Activated CD4-positive, alpha-beta memory T cell treated with anti-CD3 and anti-CD28 coated beads for 36 hours (primary cell): ENCODE data around the gene TTC13. TPM values are rescaled to one million over a fixed set of nuclear protein-coding genes. Genes with fewer than 3 reads are reported as not detected.

Experiments
- CTCF ChIA-PET: fragments of 350-600 bp; sonication (Branson Sonifier 250); formaldehyde crosslinking; loops from one replicate; lab custom pipeline; 2021; ENCODE audit warnings: antibody characterized with exemption, inconsistent platforms; lab: Charles Lee
- POLR2A ChIA-PET: fragments of 350-600 bp; sonication (Branson Sonifier 250); formaldehyde crosslinking; loops from one replicate; lab custom pipeline; 2021; ENCODE audit warnings: antibody characterized with exemption; lab: Charles Lee
- DNase-seq: peaks from one replicate; pipeline ENCODE4 v3.0.0-alpha.2; 2020
- H3K27ac Mint-ChIP-seq: one replicate; pipeline ENCODE4 v1.8.0; 2021; ENCODE audit warnings: mixed read lengths
- H3K27me3 Mint-ChIP-seq: one replicate; pipeline ENCODE4 v1.8.0; 2021; ENCODE audit warnings: mixed read lengths
- H3K36me3 Mint-ChIP-seq: one replicate; pipeline ENCODE4 v1.8.0; 2021; ENCODE audit warnings: mixed read lengths
- H3K4me1 Mint-ChIP-seq: one replicate; pipeline ENCODE4 v1.8.0; 2021; ENCODE audit warnings: low read depth, mixed read lengths
- H3K4me3 Mint-ChIP-seq: one replicate; pipeline ENCODE4 v1.8.0; 2021; ENCODE audit warnings: mild to moderate bottlenecking, mixed read lengths
- H3K9me3 Mint-ChIP-seq: one replicate; pipeline ENCODE4 v1.8.0; 2021; ENCODE audit warnings: mixed read lengths
- intact Hi-C: fragments of 100-400 bp; cut with micrococcal nuclease; formaldehyde crosslinking; loops from one replicate; pipeline ENCODE4 v1.15.1; 2023
- total RNA-seq, 2 experiments: library from RNA; stranded (reverse); gene quantifications; one replicate each; pipeline ENCODE4 v1.2.3, GENCODE V29; 2021

The TTC13 gene
- total RNA-seq, 2 experiments from 2014 or later: 17.3 to 18.3 TPM

DNA sequence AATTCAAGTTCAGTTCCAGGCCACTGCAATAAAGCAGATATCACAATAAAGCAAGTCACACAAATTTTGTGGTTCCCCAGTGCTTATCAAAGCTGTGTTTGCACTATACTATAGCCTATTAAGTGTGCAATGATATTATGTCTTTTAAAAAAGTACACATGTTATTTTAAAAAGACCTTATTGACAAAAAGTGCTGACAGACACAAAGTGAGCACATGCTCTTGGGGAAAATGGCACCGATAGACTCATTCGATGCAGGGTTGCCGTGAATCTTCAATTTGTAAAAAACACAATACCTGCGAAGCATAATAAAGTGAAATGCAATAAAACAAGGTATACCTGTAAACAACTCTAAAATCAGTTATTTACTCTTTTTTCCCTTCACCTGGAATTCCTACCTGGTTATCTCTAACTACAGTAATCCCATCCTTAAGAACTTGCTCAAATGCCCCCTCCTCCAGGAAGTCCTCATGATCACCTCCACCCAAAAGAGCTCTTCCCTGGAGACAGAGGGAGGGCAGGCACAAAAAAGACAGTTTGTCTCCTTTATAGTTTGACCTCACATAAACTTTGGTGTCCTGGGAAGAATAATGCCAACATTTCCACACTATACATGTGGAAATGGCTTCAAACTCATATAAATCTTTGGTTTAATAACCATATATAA is 100.6 kb downstream of the TTC13 start:
- intact Hi-C loops: no loop called here
- Mint-ChIP-seq H3K9me3 (no peaks in the 10 kb centered on the region), H3K36me3 (no peaks in the 10 kb centered on the region), H3K27ac (no peak overlapping the region), H3K4me3 (no peak overlapping the region), H3K4me1 (no peaks in the 10 kb centered on the region), H3K27me3 (peaks cover 48% of the 10 kb centered on the region)
- no peak for DNase-seq
- ChIA-PET POLR2A (no interaction called here), CTCF (no interaction called here)

DNA sequence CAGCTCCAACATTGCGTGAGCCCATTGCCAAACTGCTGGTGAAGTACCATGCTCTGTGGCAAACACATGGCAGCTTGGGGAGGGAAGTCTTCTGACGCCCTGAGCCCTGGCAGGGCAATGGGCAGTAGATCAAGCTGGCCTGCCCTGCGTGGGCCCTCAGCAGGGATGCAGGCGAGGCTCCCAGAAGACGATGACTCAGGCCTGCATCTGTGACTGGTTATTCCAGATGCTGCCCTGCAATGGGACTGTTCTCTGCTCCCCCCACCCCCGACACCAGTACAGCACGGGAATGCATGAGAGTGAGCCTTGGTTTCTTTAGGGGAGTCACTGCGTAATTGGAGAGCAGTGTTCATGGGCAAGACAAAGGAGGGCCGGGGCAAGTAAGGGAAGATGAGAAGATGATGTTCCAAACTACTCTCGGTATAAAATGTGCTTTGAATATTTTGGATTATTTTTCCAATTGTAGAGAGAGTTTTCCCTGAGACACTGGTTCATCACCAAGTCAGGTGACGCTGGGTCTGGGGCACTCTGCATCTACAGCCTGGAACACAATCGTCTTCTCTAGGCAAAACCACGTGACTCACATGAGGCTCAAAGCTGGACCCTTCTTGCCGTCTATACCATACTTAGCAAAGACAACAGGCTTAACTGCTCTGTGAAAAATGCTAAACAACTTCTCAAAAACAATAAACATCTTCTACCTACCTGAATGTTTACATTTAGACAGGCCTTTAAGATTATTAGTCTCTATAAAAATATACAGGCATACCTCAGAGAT is 101.3 kb downstream of the TTC13 start:
- POLR2A ChIA-PET: no interaction called here
- H3K27me3 Mint-ChIP-seq: peaks cover 44% of the 10 kb centered on the region
- no peaks in the 10 kb centered on the region for H3K9me3 Mint-ChIP-seq
- no peaks in the 10 kb centered on the region for H3K4me1 Mint-ChIP-seq
- H3K27ac Mint-ChIP-seq: no peak overlapping the region
- intact Hi-C loops: no loop called here
- no peak overlapping the region for H3K4me3 Mint-ChIP-seq
- DNase-seq: no peak
- CTCF ChIA-PET: no interaction called here
- H3K36me3 Mint-ChIP-seq: no peaks in the 10 kb centered on the region

DNA sequence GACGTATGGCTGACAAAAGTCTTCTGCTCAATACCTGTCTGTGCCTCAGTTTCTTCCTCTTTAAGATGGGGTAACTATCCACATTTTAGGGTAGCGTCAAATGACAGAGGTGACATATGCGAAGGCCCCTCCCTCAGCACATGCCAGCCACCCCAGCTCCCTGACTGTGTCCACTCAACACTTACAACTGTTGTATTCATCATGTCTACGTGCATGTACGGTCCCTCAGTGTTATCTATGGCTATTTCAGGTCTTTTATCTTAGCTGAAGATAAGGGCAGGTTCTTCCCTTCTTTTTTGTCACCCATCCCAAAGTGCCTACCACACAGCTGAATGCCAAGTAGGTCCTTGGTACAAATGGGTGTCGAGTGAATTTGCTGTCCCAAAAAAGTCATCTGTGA is 102.0 kb downstream of the TTC13 start:
- Mint-ChIP-seq H3K4me1 (no peaks in the 10 kb centered on the region), H3K27ac (no peak overlapping the region), H3K4me3 (no peak overlapping the region), H3K27me3 (peaks cover 45% of the 10 kb centered on the region), H3K36me3 (no peaks in the 10 kb centered on the region), H3K9me3 (no peaks in the 10 kb centered on the region)
- no peak for DNase-seq
- intact Hi-C loops: no loop called here
- CTCF ChIA-PET: no interaction called here
- POLR2A ChIA-PET: no interaction called here

DNA sequence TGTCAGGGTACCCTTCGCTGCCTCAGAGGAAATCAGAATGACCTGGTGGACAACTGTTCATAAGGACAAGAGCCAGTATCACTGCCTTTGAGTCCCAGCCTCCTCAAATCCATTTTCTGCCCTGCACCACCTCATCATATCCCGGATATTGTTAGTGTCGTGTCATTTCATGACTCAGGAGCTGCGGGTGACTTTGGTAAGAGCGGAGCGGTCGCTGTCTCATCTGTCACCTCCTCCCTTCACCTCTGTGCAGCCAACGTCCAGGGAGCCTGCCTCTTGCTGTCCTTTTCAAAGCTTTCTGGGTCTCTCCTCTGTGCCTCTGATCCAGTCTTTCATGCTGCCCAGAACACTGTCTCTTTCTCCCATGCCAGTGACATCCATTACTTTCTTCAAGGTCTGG is 103.3 kb downstream of the TTC13 start:
- no peaks in the 10 kb centered on the region for H3K36me3 Mint-ChIP-seq
- CTCF ChIA-PET: no interaction called here
- DNase-seq: no peak
- H3K9me3 Mint-ChIP-seq: no peaks in the 10 kb centered on the region
- POLR2A ChIA-PET: no interaction called here
- intact Hi-C loops: no loop called here
- peaks cover 40% of the 10 kb centered on the region for H3K27me3 Mint-ChIP-seq
- H3K4me3 Mint-ChIP-seq: no peak overlapping the region
- H3K4me1 Mint-ChIP-seq: no peaks in the 10 kb centered on the region
- H3K27ac Mint-ChIP-seq: no peak overlapping the region

DNA sequence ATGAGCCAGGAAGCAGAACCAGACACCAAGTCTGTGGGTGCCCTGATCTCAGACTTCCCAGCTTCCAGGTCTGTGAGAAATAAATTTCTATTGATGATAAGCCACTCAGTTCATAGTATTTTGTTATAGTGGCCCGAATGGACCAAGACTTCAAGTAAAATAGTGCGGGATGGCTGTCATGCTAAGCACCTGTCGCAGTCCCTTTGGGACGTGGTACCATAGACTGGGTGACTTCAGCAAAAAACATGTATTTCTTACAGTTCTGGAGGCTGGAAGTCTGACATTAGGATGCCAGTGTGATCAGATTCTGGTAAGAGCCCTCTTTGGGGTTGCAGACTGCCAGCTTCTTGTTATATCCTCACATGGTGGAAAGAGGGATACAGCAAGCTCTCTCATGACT is 107.7 kb downstream of the TTC13 start:
- H3K4me1 Mint-ChIP-seq: peaks cover 21% of the 10 kb centered on the region
- DNase-seq: no peak
- CTCF ChIA-PET: no interaction called here
- H3K27ac Mint-ChIP-seq: no peak overlapping the region
- H3K9me3 Mint-ChIP-seq: no peaks in the 10 kb centered on the region
- H3K4me3 Mint-ChIP-seq: no peak overlapping the region
- peaks cover 30% of the 10 kb centered on the region for H3K27me3 Mint-ChIP-seq
- intact Hi-C loops: no loop called here
- POLR2A ChIA-PET: no interaction called here
- H3K36me3 Mint-ChIP-seq: no peaks in the 10 kb centered on the region

DNA sequence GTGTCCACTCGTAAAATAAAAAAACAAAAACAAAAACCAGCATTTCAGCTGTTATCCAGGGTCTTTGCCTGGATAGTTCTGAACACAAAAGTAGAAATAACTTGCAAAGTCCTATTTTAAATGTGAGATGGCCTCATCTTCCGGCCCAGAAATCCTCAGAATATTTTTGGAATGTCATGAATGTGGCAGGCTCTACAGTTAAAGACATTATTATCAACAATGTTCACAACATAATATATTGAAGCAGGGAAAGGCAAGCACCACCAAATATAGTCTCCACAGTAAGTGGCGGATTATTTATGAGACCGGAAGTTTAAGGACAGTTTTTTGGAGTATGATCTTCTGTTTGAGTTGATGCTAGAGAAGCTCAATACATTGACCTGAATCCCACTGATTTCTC is 109.2 kb downstream of the TTC13 start:
- Mint-ChIP-seq H3K27ac (no peak overlapping the region), H3K4me1 (peaks cover 21% of the 10 kb centered on the region), H3K27me3 (peaks cover 24% of the 10 kb centered on the region), H3K9me3 (no peaks in the 10 kb centered on the region), H3K4me3 (peak overlapping the region; percentile 41), H3K36me3 (no peaks in the 10 kb centered on the region)
- CTCF ChIA-PET: no interaction called here
- no peak for DNase-seq
- intact Hi-C loops: loop anchor here (5.0 kb wide), 1 partner anchor 108 kb away; the partner anchor contains the start of genes ARV1 and TTC13
- POLR2A ChIA-PET: no interaction called here

DNA sequence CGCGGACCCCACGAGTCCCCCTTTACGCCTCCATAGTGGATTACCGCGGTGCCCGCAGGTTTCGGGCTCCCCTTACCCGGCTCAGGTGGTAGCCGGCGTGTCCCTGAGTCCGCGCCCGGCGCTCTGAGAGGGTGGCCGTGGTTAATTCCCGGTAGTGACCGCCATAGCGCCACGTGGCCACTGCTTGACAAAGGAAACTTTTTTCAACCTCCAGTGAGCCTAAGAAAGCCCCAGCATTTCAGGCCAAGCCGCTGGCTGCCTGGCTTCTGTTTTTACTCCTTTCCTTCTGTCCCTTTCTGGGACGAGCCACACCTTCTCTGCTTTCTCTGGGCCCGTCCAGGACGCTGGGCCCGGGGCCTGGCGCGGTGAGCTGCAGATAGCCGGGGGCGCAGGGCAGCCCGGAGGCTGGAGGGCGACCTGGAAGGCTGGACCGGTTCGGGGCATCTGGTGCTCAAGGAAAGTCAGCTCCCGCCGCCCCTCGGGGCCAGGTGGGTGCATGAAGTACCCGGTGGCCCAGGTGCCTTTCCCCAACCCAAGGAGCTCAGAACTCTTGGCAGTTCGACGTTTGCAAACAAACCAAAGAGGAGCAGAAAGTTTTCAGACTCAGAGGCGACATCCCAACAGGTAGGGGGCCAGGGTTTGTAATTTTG is 109.8 kb downstream of the TTC13 start:
- H3K27me3 Mint-ChIP-seq: peaks cover 24% of the 10 kb centered on the region
- CTCF ChIA-PET: no interaction called here

DNA sequence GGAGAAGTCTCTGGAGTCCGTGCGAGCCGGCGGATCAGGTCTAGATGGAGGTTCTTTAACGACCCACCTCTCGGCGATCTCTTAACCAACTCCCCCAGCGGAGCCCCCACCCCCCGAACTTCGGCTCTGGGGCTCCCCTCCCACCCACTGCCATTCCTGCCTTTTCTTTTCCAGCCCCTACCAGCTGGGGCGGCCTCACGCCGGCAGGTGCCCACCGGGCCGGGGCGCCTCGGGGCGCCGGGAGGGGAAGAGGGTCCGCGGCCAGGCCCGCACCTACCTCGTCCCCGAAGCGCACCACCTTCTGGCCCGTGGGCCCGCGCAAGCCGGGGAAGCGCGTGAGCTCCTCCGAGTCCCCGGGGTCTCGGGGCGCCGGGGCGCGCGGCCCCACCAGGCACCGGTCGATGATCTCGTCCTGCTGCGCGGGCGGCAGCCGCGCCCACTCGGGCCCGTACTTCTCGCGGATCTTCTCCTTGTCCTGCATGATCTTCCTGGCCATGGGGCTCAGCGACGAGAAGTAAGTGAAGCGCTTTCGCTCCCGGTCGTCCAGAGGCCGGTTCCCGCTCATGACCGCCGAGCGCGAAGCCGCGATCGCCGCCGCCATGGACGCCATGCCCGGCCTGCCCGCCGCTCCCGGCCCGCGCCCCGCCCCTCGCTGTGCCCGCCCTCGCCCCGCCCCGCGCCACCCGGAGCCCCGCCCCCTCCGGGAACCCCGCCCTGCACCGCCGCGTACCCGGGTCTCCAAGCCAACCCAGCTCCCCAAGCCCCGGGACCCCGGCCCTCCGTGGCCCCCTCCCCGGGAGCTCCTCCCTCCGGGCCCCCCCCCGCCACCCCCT is 110.5 kb downstream of the TTC13 start, which contains the start of gene C1orf198:
C1orf198 (minus strand) TSS at position 619 of the 833 bp plus-strand sequence; CDS start at position 610, 9 bp downstream.
- CTCF ChIA-PET: no interaction called here
- POLR2A ChIA-PET: no interaction called here
- intact Hi-C loops: loop anchor here (2.0 to 5.0 kb wide), 2 partner anchors 109 to 225 kb away; partner anchors contain the start of genes ARV1, COG2 and TTC13
- peaks cover 26% of the 10 kb centered on the region for H3K4me1 Mint-ChIP-seq
- peaks cover 24% of the 10 kb centered on the region for H3K27me3 Mint-ChIP-seq
- DNase-seq: peak; percentile 83
- no peaks in the 10 kb centered on the region for H3K36me3 Mint-ChIP-seq
- peak within 1 kb of the TSS; percentile 82 for H3K4me3 Mint-ChIP-seq
- H3K27ac Mint-ChIP-seq: no peak within 1 kb of the TSS
- H3K9me3 Mint-ChIP-seq: no peaks in the 10 kb centered on the region

More for the DNA sequence above, 109.8 kb downstream of the TTC13 start:
- no peaks in the 10 kb centered on the region for H3K36me3 Mint-ChIP-seq
- DNase-seq: peak; percentile 55
- intact Hi-C loops: loop anchor here (5.0 kb wide), 1 partner anchor 108 kb away; the partner anchor contains the start of genes ARV1 and TTC13
- no peaks in the 10 kb centered on the region for H3K9me3 Mint-ChIP-seq
- H3K27ac Mint-ChIP-seq: no peak overlapping the region
- peak overlapping the region; percentile 75 for H3K4me3 Mint-ChIP-seq
- peaks cover 21% of the 10 kb centered on the region for H3K4me1 Mint-ChIP-seq
- POLR2A ChIA-PET: no interaction called here

DNA sequence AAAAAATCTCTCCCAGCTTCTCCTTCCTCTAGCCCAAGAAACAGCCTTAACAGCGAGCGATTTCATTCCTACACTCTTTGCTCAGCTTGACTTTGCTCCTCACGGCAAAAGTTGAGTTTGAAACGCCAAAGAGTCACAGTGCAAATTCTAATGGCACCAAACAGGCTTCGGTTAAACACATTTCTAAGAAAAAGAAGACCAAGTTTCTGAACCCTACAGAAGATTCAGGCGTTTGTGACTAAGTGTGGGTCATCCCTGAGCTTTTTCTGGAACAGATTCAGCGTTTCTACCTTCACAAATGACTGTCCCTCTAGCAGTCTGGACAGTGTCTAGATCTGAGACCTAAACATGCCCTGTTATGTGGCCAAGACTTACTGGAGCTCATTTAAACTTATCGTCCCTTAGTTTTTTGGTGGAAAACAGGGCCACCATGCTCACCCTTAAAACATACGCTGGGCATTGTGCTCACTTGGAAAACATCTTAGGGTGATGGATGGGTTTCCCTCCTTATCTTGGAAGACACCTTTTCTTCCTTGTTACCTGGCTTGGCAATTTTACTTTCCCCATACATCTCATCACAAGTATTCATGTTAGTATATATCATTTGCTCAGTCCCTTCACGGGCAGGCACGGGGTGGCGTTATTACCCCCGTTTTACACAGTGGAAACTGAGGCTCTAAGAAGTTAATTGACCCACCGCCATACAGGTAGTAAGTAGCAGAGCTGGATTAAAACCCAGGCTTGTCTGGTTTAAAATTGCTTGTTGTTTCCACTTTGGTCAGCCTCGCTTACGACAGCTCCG is 111.4 kb downstream of the TTC13 start:
- CTCF ChIA-PET: interaction anchor here (1.1 kb wide), 1 partner anchor 225 kb away, joined by 3 read pairs; no protein-coding TSS in a partner anchor
- POLR2A ChIA-PET: no interaction called here
- peaks cover 24% of the 10 kb centered on the region for H3K27me3 Mint-ChIP-seq
- peaks cover 33% of the 10 kb centered on the region for H3K4me1 Mint-ChIP-seq
- intact Hi-C loops: loop anchor here (2.0 to 5.0 kb wide), 2 partner anchors 110 to 225 kb away; partner anchors contain the start of genes ARV1, COG2 and TTC13
- peak overlapping the region; percentile 82 for H3K4me3 Mint-ChIP-seq
- DNase-seq: peak; percentile 11
- H3K27ac Mint-ChIP-seq: no peak overlapping the region
- H3K9me3 Mint-ChIP-seq: no peaks in the 10 kb centered on the region
- H3K36me3 Mint-ChIP-seq: no peaks in the 10 kb centered on the region

DNA sequence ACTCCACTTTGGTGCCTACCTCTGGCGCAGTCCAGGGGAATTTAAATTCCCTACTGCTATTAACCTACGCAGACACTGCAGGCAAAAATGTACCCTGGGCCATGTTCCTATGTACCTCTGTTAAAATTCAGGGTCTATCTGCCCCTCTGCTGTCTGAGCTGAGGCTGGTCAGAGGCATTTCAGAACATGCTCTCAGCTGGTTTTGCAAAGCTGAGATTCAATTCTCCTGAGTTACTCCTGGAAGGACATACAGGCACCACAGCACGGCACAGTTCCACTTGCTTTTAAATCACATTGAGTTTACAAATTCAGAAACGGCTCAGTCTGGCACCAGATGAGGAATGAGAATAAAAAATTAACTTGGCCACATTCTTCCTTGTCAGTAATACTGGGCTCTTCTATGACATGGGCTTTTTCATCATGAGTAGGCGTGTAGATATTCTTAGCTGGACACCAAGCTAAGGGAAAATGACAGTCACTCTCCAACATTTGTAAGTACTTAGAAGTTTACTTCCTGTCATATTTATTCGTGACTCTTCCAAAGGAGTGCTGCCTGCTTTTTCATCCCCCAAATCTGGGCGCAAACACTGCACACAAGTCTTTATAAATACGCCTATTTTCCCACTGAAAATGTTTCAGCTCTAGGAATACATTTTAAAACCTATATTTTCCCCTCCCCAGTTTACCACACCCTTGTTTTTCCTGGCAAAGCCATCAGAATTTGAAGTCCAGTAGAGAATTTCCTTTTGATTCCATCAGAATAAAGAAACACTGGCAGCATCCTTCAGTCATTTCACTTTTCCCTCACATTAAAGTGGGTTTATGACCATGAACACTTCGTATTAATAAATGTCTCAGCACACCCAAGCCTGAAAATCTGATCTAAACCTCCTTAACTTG is 112.2 kb downstream of the TTC13 start:
- intact Hi-C loops: loop anchor here (2.0 to 5.0 kb wide), 2 partner anchors 111 to 224 kb away; partner anchors contain the start of genes ARV1, COG2 and TTC13
- CTCF ChIA-PET: interaction anchor here (1.1 kb wide), 2 partner anchors 225 to 228 kb away, joined by 3 read pairs; no protein-coding TSS in a partner anchor
- POLR2A ChIA-PET: interaction anchor here (0.7 kb wide), 1 partner anchor 53 kb away, joined by 5 read pairs; no protein-coding TSS in a partner anchor
- H3K27ac Mint-ChIP-seq: no peak overlapping the region
- H3K4me1 Mint-ChIP-seq: peaks cover 33% of the 10 kb centered on the region
- no peaks in the 10 kb centered on the region for H3K9me3 Mint-ChIP-seq
- no peak for DNase-seq
- H3K4me3 Mint-ChIP-seq: peak overlapping the region; percentile 82
- H3K27me3 Mint-ChIP-seq: peaks cover 17% of the 10 kb centered on the region
- H3K36me3 Mint-ChIP-seq: no peaks in the 10 kb centered on the region
